Neural progenitor cell (in vitro differentiated cells): ENCODE measurements around the gene REP15.

Experiments
- EZH2phosphoT487 ChIP-seq: fragments of 200-600 bp; sonication (generic); IDR thresholded peaks from 2 replicates; pipeline ENCODE4 v1.6.1; 2017; ENCODE audit warnings: antibody characterized with exemption
- TF ChIP-seq, protein P1 (sequence below): fragments of 200-600 bp; sonication (generic); IDR thresholded peaks from 2 replicates; pipeline ENCODE4 v1.5.1; 2017; ENCODE audit warnings: antibody characterized with exemption, mild to moderate bottlenecking

DNA sequence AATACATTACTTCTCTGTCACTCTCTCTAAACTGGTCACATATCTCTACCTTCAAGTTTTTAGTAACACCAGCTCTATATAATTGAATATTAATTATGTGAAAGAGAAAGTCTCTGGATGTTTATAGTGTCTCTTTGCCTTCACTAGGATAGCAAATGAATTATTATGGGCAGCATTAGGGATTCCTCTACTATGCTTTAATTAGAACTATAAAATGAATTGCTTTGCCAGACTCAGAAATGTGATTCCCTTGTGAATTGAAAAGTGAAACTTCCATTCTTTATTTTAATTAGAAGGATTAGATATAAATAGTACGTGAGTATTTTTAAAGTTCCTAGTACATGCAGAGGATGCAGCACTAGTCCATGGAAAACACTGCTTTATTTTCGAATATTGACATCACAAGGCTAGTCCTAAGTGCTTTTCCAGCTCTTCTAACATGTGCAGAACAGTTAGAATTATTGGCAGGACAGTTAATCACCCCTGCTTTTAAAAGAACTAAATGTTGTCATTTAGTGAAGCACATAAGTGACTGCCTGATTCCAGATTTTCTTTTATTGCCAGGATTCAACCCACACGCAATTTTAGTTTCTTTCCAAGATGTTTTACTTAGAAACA lies 23.0 kb upstream of the REP15 start:
- TF ChIP-seq, protein P1, sequence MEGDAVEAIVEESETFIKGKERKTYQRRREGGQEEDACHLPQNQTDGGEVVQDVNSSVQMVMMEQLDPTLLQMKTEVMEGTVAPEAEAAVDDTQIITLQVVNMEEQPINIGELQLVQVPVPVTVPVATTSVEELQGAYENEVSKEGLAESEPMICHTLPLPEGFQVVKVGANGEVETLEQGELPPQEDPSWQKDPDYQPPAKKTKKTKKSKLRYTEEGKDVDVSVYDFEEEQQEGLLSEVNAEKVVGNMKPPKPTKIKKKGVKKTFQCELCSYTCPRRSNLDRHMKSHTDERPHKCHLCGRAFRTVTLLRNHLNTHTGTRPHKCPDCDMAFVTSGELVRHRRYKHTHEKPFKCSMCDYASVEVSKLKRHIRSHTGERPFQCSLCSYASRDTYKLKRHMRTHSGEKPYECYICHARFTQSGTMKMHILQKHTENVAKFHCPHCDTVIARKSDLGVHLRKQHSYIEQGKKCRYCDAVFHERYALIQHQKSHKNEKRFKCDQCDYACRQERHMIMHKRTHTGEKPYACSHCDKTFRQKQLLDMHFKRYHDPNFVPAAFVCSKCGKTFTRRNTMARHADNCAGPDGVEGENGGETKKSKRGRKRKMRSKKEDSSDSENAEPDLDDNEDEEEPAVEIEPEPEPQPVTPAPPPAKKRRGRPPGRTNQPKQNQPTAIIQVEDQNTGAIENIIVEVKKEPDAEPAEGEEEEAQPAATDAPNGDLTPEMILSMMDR: no peak
- TF ChIP-seq EZH2phosphoT487: no peak
